GM18867 (cell line): Measurements from ENCODE around the gene ABCC4.
"Not testable (repeated sequence)": the region's sequence is repeated elsewhere in the genome, so short reads cannot be mapped to it uniquely, and the experiment has no call there.

Source experiments
- ATAC-seq: cut with Tn5 transposase; IDR thresholded peaks from one replicate; pipeline ENCODE4 v1.9.1; 2021; ENCODE audit warnings: mild to moderate bottlenecking, moderate library complexity; ENCODE audit not compliant: unreplicated experiment

Gene ABCC4

DNA sequence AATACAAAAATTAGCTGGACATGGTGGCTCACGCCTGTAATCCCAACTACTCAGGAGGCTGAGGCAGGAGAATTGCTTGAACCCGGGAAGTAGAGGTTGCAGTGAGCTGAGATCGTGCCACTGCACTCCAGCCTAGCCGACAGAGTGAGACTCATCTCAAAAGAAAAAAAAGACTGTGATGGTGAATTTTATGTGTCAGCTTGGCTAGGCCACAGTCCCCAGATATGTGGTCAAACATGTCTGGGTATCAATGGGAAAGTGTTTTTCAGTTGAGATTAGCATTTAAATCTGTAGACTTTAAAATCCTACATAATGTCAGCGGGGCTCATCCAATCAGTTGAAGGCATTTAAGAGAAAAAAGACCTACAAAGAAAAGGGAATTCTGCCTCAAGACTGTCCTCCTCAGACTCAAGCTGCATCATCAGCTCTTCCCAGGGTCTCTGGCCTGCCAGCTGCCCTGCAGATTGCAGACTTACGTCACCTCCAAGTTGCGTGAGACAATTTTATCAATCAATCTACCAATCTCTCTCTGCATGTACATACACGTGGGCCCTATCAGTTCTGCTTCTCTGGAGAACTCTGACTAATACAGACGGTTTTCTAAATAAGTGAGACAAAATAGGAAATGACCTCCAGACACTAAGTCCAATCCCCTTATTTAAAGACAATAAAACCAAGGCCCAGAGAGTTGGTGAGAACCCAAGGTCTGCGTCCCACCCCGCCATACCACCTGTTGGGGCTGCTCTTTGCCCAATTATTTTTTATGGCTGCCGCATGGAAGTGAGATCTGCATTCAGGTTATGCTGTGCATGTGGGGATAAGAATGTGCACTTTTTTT is 99.2 kb downstream of the ABCC4 start:
- no peak for ATAC-seq

DNA sequence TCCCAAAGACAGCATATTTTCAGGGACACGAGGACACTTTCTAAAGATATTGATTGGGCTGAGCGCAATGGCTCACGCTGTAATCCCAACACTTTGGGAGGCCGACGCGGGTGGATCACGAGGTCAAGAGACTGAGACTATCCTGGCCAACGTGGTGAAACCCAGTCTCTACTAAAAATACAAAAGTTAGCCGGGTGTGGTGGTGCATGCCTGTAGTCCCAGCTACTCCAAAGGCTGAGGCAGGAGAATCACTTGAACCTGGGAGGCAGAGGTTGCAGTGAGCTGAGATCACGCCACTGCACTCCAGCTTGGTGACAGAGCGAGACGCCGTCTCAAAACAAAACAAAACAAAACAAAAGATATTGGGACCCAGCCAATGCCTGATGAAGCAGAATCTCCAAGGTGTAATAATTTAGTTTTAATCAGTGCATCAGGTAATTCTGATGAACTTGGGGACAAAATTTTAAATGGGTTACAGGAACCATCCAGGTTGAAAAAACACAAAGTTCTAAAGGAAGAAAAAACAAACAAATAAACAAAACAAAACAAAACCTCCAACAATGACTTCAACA is 100.8 kb downstream of the ABCC4 start:
- not testable (repeated sequence) for ATAC-seq

DNA sequence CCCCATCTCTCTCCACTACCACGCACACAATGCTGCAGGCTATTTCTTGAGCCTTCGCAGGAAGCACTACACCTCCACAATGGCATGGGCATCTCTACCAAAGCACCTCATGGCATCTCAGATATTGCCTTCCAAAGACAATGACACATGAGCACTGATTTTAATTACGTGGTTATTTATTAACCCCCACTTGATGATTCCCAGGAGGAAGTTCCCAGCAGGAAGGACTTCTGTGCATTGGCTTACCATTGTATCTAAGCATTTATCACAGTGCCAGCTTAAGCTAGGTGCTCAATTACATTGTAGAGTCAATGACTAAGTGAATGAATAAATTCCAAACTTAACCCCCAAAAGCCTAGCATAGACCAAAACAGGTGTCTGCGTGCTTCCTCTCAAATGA is 101.4 kb downstream of the ABCC4 start:
- no peak for ATAC-seq

DNA sequence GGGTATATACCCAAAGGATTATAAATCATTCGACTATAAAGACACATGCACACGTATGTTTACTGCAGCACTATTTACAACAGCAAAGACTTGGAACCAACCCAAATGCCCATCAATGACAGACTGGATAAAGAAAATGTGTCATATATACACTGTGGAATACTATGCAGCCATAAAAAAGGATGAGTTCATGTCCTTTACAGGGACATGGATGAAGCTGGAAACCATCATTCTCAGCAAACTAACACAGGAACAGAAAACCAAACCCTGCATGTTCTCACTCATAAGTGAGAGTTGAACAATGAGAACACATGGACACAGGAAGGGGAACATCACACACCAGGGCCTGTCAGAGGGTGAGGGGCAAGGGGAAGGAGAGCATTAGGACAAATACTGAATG is 102.6 kb downstream of the ABCC4 start:
- ATAC-seq: not testable (repeated sequence)

DNA sequence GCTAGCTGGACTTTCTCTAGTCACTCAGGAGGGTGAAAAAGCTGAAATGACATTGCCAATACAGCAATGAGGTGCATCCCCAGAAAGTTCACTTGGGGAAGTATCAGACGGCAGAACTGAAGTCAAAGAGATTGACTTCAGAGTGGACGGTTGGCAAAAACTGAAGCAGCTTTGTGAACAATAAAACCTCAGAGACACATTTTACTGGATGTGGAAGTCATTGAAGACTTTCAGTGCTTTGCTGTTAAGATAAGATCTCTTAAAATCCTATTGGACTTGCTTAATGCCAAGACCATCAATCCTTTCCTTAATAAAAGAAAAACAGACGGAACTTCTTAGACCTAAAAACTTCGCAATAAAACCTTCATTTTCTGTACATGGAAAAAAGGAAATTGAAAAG is 103.7 kb downstream of the ABCC4 start:
- ATAC-seq: no peak

DNA sequence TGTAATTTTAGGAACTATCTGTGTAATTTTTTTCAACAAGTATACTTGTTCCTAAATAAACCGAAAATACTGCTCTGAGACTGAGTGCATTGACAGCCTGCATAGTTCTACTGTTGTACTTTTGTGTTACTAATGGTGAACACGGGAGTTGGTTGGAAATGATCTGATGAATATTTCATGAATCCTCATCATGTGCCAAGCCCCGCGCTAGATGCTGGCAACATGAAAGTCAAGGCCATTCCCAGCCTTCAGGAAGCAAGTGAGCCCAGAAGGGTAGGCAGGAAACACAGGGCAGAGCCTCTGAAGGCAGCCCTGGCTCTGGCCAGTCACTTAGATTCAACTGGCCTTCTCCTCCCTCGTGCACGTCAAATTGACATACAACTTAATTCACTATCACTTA is 106.1 kb downstream of the ABCC4 start:
- ATAC-seq: no peak

DNA sequence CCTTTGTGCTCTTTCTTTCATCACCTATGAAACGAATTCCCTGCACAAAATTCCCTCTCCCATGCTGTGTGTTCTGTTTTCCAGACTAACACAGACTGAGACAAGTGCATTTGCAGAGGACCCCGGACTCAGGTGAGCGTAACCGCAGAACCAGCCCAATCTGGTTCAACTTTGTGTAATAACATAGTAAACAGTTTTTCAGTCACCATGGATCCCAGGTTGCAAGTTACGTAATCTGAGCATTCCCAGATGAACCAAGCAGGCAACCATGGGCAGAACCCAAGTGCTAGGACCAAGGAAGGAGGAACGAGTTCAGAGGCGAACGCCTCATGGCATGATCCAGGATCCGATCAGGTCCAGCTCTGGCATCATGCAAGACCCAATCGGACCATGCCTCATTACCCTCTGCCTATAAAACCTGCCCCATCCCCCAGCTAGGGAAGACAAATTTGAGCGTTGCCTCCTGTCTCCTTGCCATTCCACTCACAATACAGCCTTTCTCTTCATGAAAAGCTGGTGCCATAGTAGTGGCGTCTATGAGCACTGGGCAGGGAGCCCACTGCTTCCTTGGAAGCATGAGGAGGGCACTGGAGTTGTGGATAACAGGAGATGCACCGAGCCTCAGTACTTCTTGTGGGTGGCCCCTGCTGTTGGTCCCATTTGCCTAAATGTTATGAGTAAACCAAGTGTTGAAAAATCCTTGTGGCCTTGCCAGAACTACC is 107.6 kb downstream of the ABCC4 start:
- no peak for ATAC-seq

DNA sequence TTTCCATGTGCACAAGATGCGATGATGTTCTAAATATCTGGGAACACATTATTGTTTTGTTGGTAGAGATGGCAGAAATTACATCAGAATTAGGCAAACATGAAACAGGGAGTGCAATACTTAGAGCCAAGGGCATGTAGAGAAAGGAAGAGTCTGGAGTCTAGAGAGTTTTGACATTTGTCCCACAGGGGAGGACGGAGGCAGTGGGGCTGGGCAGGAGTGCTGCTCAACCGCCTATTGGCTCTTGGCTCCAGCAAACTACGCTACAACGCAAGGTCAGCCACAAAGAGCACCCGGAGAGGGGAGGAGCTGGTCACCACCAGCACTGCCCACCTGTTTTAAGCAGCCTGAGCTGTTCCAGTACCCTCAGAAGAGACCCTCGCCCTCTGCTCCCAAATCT is 108.3 kb downstream of the ABCC4 start:
- no peak for ATAC-seq

DNA sequence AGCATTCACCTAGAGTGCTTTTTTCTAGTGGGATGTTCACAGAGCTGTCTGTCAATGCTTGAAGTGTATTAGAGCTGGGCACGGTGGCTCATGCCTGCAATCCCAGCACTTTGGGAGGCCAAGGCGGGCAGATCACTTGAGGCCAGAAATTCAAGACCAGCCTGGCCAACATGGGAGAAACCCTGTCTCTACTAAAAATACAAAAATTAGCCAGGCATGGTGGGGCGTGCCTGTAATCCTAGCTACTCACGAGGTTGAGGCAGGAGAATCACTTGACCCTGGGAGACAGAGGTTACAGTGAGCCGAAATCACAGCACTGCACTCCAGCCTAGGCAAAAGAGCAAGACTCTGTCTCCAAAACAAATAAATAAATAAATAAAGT is 108.7 kb downstream of the ABCC4 start:
- not testable (repeated sequence) for ATAC-seq

DNA sequence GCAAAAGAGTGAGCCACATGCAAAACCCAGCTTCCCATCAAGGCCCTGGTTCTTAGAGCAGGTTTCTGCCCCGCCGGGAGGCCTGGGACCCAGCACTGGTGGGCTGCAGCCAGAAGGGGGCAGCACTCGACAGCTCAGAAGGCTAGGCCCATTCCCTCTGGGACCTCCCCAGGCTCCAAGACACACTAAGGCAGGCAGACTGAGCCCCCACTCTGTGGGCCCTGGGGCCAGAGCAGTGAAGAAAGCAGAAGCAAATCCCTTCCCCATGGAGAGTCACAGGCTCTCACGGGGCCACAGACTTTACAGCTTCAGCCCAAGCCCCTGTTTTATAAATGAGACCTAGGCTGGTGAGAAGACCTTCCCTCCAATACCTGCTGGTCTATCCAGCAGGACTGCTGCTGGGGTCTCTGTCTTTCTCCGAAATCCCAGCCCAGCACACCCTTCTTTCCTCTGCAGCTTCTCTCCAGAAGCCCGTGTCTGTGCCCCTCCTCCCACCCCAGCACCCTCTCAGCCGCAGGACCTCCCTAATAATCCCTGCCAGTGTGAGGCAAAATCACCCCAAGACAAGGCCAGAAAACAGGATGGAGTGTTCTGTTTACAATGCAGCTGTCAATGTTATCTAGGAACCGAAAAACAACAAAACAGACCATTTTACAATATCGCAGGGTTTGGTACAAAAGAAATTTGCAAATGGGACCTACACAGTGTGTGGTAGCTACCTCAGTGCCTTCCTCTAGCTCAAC is 109.3 kb downstream of the ABCC4 start:
- peak; percentile 96 for ATAC-seq

DNA sequence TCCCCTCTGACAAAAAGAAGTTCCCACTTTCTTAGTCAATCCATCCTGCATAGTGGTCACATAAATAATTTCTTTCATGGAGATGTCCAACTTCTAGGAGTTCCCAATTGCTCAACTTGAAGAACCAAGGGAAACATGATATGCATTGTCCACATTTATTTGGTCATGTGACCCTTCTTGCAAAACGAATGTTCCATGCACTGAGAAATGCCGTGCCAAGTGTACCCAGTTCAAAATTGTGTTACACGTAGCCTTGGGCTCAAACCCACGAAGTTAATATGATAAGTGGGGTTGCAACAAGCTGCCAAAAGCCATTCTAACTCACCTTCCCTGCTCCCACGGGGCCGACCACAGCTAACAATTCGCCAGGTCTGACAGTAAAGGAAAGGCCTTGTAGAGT is 113.1 kb downstream of the ABCC4 start:
- no peak for ATAC-seq

DNA sequence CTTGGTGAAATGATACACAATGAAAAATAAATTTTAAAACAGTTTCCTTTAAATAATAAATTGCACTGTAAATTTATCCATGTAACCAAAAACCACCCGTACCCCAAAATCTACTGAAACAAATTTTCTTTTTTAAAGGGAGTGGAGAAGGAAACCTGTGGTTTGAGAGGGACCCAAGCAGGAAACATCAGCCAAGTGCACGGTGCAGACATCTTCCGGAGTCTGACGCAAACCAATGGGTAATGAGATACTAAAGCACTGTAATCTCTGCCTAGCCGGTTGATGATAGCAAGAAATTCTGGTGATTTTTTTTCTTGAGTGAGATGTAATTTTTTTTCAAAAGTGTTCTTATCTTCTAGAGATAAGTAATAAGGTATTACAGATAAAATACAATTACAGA is 115.4 kb downstream of the ABCC4 start:
- ATAC-seq: no peak

DNA sequence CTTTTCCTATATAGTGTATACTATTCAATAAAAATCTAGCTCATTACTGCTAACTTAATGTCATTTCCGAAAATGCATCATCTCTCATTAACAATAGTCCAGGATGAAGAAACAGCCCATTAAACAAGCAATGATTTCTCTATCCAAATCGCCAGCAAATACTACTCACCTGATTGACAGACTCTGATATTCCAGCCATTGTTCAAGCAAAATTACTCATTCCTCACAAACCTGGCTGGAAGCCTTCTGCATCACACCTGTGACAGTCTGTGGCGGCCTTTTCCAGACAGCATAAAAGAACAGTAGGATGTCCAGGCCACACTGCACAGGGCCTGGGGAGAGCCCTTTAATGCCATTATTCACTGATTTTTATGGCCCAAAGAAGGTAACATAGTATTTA is 115.9 kb downstream of the ABCC4 start:
- no peak for ATAC-seq

DNA sequence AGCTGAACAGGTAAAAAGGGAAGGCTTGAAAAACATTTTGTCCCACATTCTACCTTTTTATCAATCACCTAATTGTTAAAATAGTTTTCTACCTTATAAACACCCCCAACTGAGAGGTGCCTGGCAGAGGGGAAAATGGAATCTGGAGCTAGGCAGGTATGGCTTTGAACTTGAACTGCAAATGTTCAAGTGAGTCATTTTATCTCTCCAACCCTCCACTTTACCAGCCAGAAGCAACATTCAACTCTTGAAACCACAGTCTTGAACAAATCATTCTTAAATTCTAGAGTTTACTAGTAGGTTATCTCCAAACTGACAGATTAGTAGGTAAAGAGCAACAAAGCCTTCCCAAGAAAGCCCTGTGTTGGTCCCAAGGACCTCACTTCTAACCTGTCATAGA is 116.9 kb downstream of the ABCC4 start:
- ATAC-seq: no peak

DNA sequence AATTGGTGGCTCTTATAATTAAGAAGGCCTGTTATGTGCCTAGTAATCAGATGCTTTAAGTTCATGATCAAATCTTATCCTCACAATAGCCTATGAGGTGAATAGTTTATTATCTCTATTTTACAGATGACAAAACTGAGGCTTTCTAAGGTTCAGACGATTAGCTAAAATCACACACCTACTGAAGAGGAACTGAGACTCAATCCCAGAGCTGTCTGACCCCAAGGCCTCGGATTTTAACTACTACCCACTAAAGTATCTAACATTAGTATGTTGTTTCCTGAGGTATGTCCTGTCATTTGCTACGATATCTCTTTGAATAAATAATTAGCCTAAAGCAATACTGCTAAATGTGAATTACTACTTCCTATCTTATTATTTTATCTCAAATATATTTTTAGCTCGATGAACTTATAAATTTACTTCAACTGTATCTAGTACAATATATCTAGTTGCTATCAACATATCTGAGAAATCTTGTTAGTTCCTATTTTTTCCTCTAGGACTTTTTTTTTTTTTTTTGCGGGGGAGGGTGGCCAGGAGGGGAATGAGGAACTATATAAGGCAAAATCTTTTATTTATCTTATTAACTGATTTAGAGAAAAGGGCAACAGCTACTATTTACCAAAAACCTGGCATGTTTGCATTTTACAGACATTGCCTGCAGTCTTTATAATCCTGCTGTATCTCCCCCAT is 118.5 kb downstream of the ABCC4 start:
- peak; percentile 52 for ATAC-seq

DNA sequence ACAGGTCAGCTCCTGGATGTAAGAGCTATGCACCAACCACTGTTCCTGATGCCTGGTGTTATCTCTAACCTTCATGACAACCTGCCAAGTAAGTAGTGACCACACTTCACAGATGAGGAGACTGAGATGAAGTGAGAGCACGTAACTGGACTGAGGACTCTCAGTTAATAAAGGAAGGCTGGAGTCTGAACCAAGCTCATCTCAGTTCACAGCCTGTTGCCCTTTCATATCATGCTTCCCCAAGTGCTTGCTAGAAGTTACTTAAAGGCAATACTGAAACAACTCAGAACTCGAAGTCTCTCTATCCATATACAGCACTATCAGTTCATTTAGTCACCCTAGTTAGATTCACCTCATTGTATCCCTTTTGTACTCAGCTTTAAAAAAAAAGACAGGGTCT is 119.7 kb downstream of the ABCC4 start:
- ATAC-seq: peak; percentile 88

DNA sequence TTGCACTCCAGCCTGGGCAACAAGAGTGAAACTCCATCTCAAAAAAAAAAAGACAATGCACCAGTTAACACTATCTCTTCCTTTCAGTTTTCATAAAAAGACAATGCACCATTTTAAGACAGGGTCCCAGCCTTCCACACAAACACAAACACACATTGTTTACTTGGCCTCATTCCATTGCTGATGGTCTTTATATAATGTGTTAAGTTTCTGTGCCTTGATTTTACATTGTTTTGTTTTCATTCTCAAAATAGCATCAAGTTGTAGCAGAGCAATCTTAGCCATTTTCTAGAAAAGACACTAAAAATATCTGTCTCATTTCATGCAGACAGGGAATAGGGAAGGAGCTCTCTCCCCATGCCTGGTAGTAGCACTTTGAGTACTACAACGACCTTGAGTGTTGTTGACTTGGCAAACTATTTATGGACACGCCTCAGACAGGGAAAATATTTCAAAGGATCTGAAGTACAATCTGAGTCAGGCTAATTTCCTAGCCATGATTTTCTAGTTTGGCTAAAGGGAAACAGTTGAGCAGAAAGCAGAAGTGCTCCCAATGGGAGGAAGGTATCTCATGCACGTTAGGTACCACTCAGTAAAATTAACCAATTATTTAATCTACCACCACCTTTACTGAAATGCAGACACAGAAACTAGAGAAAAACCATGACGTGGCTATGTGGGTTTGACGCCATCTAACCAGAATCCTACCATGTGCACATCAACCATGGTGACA is 120.6 kb downstream of the ABCC4 start:
- ATAC-seq: no peak

DNA sequence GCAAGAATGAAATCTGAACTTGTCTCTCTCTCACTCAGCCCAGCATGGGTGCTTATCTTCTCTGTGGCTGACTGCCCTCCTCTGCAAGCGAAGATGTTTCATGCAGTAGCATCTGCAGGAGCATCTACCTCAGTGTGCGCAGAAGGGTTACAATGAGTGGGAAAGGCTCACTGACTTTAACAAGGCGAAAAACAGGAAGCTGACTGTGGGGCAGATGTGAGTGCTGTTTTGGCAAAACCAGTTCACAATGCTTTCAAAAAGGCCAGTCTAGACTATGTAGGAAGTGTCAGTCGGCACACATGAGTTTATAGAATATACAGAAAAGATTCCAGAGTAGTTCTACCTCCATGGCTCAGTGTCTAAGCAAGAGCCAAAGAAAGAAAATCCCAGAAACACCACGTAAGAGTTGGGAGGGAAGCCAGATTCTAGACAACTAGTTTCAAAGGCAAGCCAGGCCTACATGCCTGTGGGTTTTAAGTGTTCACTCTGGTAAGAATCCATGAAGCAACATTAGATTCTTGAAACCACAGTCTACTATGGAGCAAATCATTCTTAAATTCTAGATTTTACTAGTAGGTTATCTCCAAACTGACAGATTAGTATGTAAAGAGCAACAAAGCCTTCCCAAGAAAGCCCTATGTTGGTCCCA is 124.5 kb downstream of the ABCC4 start:
- no peak for ATAC-seq

DNA sequence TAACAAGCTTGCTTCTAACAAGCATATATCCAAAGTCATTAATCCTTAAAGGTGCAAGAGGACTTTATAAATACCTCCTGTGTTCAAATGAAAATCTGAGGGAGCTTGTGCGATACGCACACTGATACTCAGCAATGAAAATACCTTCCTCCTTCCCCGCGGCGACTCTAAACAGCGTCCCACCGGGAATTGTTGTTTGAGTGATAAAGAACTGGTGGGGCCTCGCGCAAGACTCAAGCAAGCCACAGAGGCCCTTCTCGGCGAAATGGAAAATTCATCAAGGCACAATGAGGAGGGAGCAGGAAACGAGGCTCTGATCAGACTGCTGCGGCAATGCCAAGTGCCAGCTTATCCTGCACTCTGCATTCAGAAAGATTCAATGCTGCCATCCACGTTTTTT is 126.7 kb downstream of the ABCC4 start:
- ATAC-seq: no peak

DNA sequence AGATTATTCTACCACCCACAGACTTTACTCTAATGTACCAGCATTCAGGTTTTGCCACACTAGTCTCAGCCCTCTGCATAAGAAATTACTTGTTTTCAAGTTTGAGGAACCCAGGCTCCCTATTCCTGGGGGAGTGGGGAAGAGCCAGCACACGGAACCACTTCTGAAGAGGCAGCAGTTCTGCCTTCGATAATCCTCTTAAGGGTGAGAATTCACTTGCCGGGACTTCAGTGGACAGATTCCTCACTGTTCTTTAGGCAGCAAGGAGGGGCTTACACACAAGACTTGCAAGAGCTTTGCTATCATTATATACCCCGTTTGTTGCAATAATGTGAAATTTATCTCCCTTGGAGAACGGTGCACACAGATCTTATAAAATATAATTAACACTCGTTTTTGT is 133.1 kb downstream of the ABCC4 start:
- no peak for ATAC-seq
